Kidney capillary endothelial cell (primary cell): ENCODE measurements around the gene NLRP7.

Experiments
- DNase-seq: peaks from one replicate; pipeline ENCODE4 v3.0.0-alpha.2; 2018; ENCODE audit warnings: low spot score

The NLRP7 gene

DNA sequence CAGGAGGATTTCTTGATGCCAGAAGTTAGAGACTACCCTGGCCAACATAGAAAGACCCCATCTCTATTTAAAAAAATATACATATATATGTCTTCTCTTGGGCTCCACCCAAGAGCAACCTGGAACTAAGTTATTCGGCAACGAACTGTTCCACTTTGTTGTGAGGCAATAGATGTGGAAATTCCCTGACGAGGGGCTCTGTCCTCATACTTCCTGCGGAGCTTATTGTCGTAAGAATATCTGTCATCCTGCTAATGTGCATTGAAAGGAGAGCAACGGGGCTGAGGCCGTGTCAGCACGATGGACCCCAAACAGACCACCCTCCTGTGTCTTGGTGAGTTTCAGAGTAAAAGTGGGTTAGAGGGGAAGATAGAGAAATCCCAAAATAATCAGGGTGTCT is 73.3 kb downstream of the NLRP7 start, which contains the start of gene FCAR:
FCAR (plus strand) TSS at position 246 of the 400 bp plus-strand sequence; CDS start at position 301, 55 bp downstream.
- no peak for DNase-seq
